Endothelial cell of umbilical vein (primary cell): Measurements from ENCODE around the gene TENM4. TPM values are rescaled to one million over a fixed set of nuclear protein-coding genes. Genes with fewer than 3 reads are reported as not detected.

Source experiments
- BruUV-seq: library from RNA; stranded (reverse); fragments of 400-500 nt; replicated peaks from 2 replicates; lab custom pipeline; 2021; lab: Mats Ljungman, UMichigan
- CTCF ChIA-PET: fragments of 300-600, 350-600 bp; sonication (Branson Sonifier 250); formaldehyde crosslinking; loops from one replicate; lab custom pipeline; 2021; ENCODE audit warnings: antibody characterized with exemption, inconsistent platforms; lab: Charles Lee
- POLR2A ChIA-PET: fragments of 300-600, 350-600 bp; sonication (Branson Sonifier 250); formaldehyde crosslinking; loops from one replicate; lab custom pipeline; 2021; ENCODE audit warnings: antibody characterized with exemption, inconsistent platforms; lab: Charles Lee
- DNase-seq: peaks from one replicate; pipeline ENCODE4 v3.0.0-alpha.2; 2011; ENCODE audit warnings: low read depth, low spot score
- FAIRE-seq: peaks from 2 replicates; lab custom pipeline; 2011; peaks lifted over from hg19 to GRCh38; lab: Jason Lieb, UNC
- H2AFZ ChIP-seq: 2 replicates; pipeline ENCODE4 v1.6.0; 2012; ENCODE audit warnings: low read depth, low read length, control low read depth, inconsistent platforms
- H3K27ac ChIP-seq: 2 replicates; pipeline ENCODE4 v1.5.1; 2011; ENCODE audit warnings: low read depth, mild to moderate bottlenecking, control low read depth, low read length, moderate library complexity; ENCODE audit not compliant: insufficient read depth
- H3K27me3 ChIP-seq, 2 experiments: 2 replicates each; pipeline versions ENCODE4 v1.6.0 to v1.6.1; 2011; ENCODE audit warnings: low read length in 2 of 2, mixed read lengths in 1 of 2; ENCODE audit not compliant: control insufficient read depth in 2 of 2, insufficient read depth in 2 of 2
- H3K36me3 ChIP-seq, 2 experiments: 2 replicates in 1 of 2; 3 replicates in 1 of 2; pipeline ENCODE4 v1.5.1; 2011; ENCODE audit warnings: low read length in 2 of 2, mild to moderate bottlenecking in 1 of 2, moderate library complexity in 1 of 2; ENCODE audit not compliant: control insufficient read depth in 2 of 2, insufficient read depth in 2 of 2; ENCODE audit errors: extremely low read depth in 1 of 2
- H3K4me1 ChIP-seq: 3 replicates; pipeline ENCODE4 v1.5.1; 2011; ENCODE audit warnings: mild to moderate bottlenecking, low read length; ENCODE audit not compliant: control insufficient read depth, insufficient read depth; ENCODE audit errors: extremely low read depth
- H3K4me2 ChIP-seq: 2 replicates; pipeline ENCODE4 v1.6.1; 2011; ENCODE audit warnings: low read length, control low read depth, mixed read lengths; ENCODE audit not compliant: insufficient read depth
- H3K4me3 ChIP-seq, 3 experiments: fragments of 200-600 bp in 1 of 3; sonication (generic), shearing (Covaris generic) in 1 of 3; replicated peaks in 1 of 3; 2 replicates each; pipeline ENCODE4 v1.5.1; 2011 to 2016; ENCODE audit warnings: control low read depth in 3 of 3, low read length in 3 of 3, mild to moderate bottlenecking in 2 of 3, inconsistent platforms in 1 of 3, low read depth in 1 of 3, moderate library complexity in 1 of 3; ENCODE audit not compliant: insufficient read depth in 1 of 3
- H3K79me2 ChIP-seq: 2 replicates; pipeline ENCODE4 v1.6.0; 2012; ENCODE audit warnings: low read length, inconsistent platforms; ENCODE audit not compliant: control insufficient read depth, insufficient read depth
- H3K9ac ChIP-seq: replicated peaks from 2 replicates; pipeline ENCODE3; 2011; ENCODE audit warnings: low read length, control low read depth; ENCODE audit not compliant: insufficient read depth; ENCODE audit errors: extremely low read depth
- H3K9me1 ChIP-seq: replicated peaks from 3 replicates; pipeline ENCODE4 v1.6.0; 2011; ENCODE audit warnings: mild to moderate bottlenecking, low read length; ENCODE audit not compliant: control insufficient read depth, insufficient read depth; ENCODE audit errors: extremely low read depth
- H3K9me3 ChIP-seq: replicated peaks from 2 replicates; pipeline ENCODE4 v1.5.1; 2012; ENCODE audit warnings: low read length, inconsistent platforms; ENCODE audit not compliant: control insufficient read depth, insufficient read depth
- H4K20me1 ChIP-seq: replicated peaks from 2 replicates; pipeline ENCODE3; 2011; ENCODE audit warnings: mild to moderate bottlenecking, low read length; ENCODE audit not compliant: control insufficient read depth, insufficient read depth; ENCODE audit errors: extremely low read depth
- EZH2 ChIP-seq: IDR thresholded peaks from 2 replicates; pipeline ENCODE4 v1.6.1; 2012; ENCODE audit warnings: borderline replicate concordance, low read depth, mild to moderate bottlenecking, moderate library complexity, low read length, inconsistent platforms; ENCODE audit not compliant: severe bottlenecking
- GATA2 ChIP-seq: IDR thresholded peaks from 2 replicates; pipeline ENCODE4 v1.7.0; 2011; ENCODE audit warnings: low read depth, mild to moderate bottlenecking, moderate library complexity, mixed read lengths, low read length; ENCODE audit not compliant: insufficient read length, insufficient read depth
- JUN ChIP-seq: IDR thresholded peaks from 2 replicates; pipeline ENCODE4 v1.6.1; 2011; ENCODE audit warnings: borderline replicate concordance, low read depth; ENCODE audit not compliant: insufficient read length, insufficient read depth
- POLR2AphosphoS5 ChIP-seq: IDR thresholded peaks from 2 replicates; pipeline ENCODE4 v1.6.1; 2012; ENCODE audit warnings: low read depth, mild to moderate bottlenecking, control low read depth, low read length, moderate library complexity; ENCODE audit not compliant: insufficient read depth
- dilution Hi-C: fragments of 300-500 bp; cut with MboI; formaldehyde crosslinking; loops from one replicate; pipeline ENCODE4 v1.15.0; 2019; ENCODE audit warnings: low sequenced_read_pairs; ENCODE audit not compliant: extremely low pct_ligation_motif_present
- intact Hi-C: fragments of 100-400 bp; cut with micrococcal nuclease; formaldehyde crosslinking; loops from one replicate; pipeline ENCODE4 v1.10.0; 2022
- polyA plus RNA-seq, 4 experiments: library from polyadenylated mRNA; depleted of rRNA in 3 of 4; stranded (reverse) in 3 of 4; unstranded in 1 of 4; fragments of >200 nt; gene quantifications; 2 replicates each; pipeline versions ENCODE4 v1.2.1 to v1.2.3, GENCODE V29; 2011 to 2012; ENCODE audit warnings: missing spikeins in 1 of 4
- total RNA-seq: library from RNA; stranded (reverse); gene quantifications from 2 replicates; pipeline ENCODE4 v1.2.3, GENCODE V29; 2021
- TF ChIP-seq, protein P1 (sequence below), 2 donors: IDR thresholded peaks; 1 replicate in 1 of 2; 2 replicates in 1 of 2; pipeline ENCODE4 v1.5.1; 2011; ENCODE audit warnings: low read length in 2 of 2, mild to moderate bottlenecking in 2 of 2, moderate library complexity in 2 of 2, control low read depth in 1 of 2, inconsistent platforms in 1 of 2, low read depth in 1 of 2; ENCODE audit not compliant: insufficient read depth in 1 of 2; ENCODE audit errors: extremely low read depth in 1 of 2
- TF ChIP-seq, protein P2 (sequence below): IDR thresholded peaks from 2 replicates; pipeline ENCODE4 v1.6.1; 2011; ENCODE audit not compliant: insufficient read depth, insufficient read length

TENM4 gene
- total and polyA plus RNA-seq, 2 donors (not counting 3 experiments of a cell fraction or from before 2014, with no cell fraction given), result 0.06 to 0.27 TPM

DNA sequence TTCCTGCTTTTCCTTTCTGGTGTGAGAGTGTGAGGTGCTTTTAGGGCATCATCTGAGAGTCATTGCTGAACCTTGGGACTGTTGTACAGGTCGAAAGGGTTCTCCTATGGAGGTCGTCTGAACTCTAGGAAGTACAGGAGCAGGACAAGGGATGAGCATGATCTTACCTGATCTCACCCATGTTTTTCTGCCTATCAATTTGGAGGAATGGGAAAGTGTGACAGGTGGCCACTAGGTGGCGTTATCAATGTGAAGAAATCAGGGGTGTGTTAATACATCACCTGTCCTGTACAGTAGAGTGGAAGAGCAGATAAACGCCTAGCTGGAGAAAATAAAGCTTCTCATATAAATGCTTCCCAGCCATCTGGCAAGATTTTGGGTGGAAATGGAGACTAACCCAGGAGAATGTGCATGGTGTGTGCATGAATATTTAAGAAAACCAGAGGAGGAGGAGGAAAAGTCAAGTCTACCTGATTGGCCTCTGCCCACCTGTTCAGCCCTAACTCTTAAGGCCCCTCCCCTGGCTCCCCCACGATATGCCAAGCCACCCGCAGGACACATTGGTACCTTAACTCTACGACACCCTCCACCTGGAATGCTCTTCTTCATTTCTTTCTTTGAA, 794.2 kb downstream of the TENM4 start:
- Histone ChIP-seq H3K4me3 (no peak overlapping the region), H3K36me3 (no peaks in the 10 kb centered on the region), H3K4me1 (no peaks in the 10 kb centered on the region), H3K9me3 (no peaks in the 10 kb centered on the region), H3K27ac (no peak overlapping the region), H2AFZ (no peak overlapping the region), H3K79me2 (no peaks in the 10 kb centered on the region), H3K27me3 (peaks cover 0 to under 1% of the 10 kb centered on the region in 2 experiments), H4K20me1 (no peaks in the 10 kb centered on the region), H3K9me1 (no peaks in the 10 kb centered on the region), H3K9ac (no peak overlapping the region), H3K4me2 (no peak overlapping the region)
- CTCF ChIA-PET, result interaction anchor here (1.0 to 5.2 kb wide), 31 partner anchors 9 to 1675 kb away, joined by 3 to 213 read pairs (median 7); no protein-coding TSS in a partner anchor
- POLR2A ChIA-PET, result no interaction called here
- BruUV-seq, result no TSS peak
- intact Hi-C loops (loop anchor here (1.0 to 5.0 kb wide), 2 partner anchors 69 to 406 kb away; no protein-coding TSS in a partner anchor), dilution Hi-C loops (no loop called here)
- DNase-seq (peak; percentile 45), FAIRE-seq (peak; percentile 50)
- TF ChIP-seq, protein P1, sequence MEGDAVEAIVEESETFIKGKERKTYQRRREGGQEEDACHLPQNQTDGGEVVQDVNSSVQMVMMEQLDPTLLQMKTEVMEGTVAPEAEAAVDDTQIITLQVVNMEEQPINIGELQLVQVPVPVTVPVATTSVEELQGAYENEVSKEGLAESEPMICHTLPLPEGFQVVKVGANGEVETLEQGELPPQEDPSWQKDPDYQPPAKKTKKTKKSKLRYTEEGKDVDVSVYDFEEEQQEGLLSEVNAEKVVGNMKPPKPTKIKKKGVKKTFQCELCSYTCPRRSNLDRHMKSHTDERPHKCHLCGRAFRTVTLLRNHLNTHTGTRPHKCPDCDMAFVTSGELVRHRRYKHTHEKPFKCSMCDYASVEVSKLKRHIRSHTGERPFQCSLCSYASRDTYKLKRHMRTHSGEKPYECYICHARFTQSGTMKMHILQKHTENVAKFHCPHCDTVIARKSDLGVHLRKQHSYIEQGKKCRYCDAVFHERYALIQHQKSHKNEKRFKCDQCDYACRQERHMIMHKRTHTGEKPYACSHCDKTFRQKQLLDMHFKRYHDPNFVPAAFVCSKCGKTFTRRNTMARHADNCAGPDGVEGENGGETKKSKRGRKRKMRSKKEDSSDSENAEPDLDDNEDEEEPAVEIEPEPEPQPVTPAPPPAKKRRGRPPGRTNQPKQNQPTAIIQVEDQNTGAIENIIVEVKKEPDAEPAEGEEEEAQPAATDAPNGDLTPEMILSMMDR (IDR thresholded peaks at IDR 0.05; ENCODE audit: extremely low read depth in 1 of 2, insufficient read depth in 1 of 2, low read depth in 1 of 2, low read length in 2 of 2), result peak; percentile 62 to 66
- TF ChIP-seq POLR2AphosphoS5 (no peak), GATA2 (no peak), JUN (no peak), EZH2 (no peak)
- TF ChIP-seq, protein P2, sequence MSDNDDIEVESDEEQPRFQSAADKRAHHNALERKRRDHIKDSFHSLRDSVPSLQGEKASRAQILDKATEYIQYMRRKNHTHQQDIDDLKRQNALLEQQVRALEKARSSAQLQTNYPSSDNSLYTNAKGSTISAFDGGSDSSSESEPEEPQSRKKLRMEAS, result no peak
